H1 (cell line): ENCODE data around the gene CCDC148. TPM values are rescaled to one million over a fixed set of nuclear protein-coding genes. Genes with fewer than 3 reads are reported as not detected.

ENCODE experiments used
- CBX8 ChIP-seq: fragments of 300-800, 300-1000 bp; sonication (generic); IDR thresholded peaks from 2 replicates; pipeline ENCODE4 v1.7.1; 2016; ENCODE audit warnings: low read depth, low read length, borderline replicate concordance
- polyA plus RNA-seq, 7 experiments: library from polyadenylated mRNA; depleted of rRNA in 3 of 7; stranded (reverse) in 5 of 7; unstranded in 2 of 7; fragments of >200 nt in 5 of 7; fragments of 200-250 nt in 2 of 7; gene quantifications; 1 replicate in 5 of 7; 2 replicates in 1 of 7; 4 replicates in 1 of 7; pipeline versions ENCODE4 v1.2.1 to v1.2.3, GENCODE V29; 2011 to 2013; ENCODE audit warnings: missing spikeins in 2 of 7, mixed read lengths in 2 of 7
- total RNA-seq: library from RNA; stranded (reverse); fragmentation: NEBNext Ultra II Directional; extraction: Animal tissue kit (Norgen Biotek cat#: 25700); gene quantifications from 2 replicates; pipeline ENCODE4 v1.2.1, GENCODE V29; 2021

CCDC148 gene
- total and polyA plus RNA-seq, 2 of the 8 experiments (the other 6 are each of a cell fraction or from before 2014, with no cell fraction given), result 0.45 to 1.3 TPM

- TF ChIP-seq CBX8, result no peak
Measured at GRCh38 chr2:158174495-158174894, 282.1 kb downstream of the CCDC148 start (continued).
